Globus pallidus (tissue), 1 donor: Measurements from ENCODE around the gene ANKFN1.

ENCODE experiments used
- DNase-seq: peaks from one replicate; pipeline ENCODE4 v3.0.0-alpha.2; 2015; ENCODE audit warnings: low spot score

Gene ANKFN1

DNA sequence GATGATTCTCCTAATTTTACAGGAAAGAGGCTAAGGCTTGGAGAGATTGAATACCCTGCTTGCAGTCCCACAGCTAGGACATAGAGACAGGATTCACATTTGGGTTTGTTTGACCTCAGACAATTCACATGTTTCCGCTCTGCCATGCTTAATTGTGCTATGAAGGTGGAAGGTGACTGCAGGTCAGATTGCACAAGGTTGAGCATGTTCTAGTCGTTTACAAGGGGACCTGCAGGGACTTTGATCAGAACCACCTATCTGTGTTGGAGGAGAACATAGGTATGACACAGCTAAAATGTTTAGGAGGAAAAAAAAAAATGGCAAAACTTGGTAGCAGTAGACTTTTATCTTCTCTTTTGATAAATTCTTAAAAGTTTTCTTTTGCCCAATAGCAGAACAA lies 4.9 kb upstream of the ANKFN1 start:
- DNase-seq = no peak

DNA sequence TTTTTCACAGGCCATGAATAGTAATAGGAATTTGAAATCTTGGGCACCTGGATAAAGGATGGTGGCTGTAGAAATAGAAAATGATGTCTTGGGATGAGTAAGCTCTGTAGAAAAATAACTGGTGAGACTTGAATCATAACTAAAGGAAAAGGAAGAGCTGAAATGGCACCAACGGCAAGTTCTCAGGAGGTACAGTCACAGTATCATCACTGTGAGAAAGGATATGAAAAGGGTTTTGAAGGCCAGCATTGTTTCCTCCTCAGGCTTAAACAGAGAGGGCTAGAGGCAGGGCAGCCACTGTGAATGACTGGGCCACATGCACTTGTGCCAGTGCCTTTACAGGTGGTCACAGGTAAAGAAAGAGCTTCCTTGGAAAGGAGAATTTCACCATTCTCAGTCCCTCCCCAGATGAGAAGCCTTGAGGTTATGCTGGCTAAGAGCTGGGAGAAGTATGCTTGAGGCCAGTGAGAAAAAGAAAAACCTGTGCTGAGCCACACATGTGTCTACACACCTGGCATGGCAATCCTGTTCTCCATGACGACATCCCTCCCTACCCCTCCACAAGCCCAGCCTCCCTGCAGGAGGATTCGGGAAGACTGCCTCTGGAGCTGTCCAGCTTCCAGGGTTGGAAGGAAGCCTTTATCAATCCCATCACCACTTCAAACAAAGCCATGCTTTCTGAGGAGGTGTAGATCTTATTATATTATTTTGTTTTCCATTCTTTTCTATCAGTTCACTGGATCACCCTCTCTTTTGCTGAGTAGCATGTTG lies 3.8 kb upstream of the ANKFN1 start:
- no peak for DNase-seq

DNA sequence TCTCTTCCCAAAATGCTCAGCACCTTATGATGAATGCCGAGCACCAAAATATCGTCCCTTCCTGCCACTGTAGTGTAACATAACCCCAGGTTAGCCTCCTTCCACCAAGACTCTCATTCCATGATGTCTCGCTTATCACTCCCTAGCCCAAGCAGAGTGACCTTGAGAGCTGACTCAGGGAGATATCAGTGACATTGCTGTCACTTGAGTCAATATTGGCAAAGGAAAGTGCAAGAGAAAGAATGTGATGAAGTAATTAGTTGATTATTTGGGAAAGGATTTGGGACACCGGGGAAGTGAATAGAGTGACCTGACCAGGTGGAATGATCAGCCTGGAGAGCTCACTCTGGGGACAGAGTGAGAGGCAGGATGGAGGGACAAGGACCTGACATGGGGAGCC lies 2.6 kb upstream of the ANKFN1 start:
- DNase-seq = no peak

DNA sequence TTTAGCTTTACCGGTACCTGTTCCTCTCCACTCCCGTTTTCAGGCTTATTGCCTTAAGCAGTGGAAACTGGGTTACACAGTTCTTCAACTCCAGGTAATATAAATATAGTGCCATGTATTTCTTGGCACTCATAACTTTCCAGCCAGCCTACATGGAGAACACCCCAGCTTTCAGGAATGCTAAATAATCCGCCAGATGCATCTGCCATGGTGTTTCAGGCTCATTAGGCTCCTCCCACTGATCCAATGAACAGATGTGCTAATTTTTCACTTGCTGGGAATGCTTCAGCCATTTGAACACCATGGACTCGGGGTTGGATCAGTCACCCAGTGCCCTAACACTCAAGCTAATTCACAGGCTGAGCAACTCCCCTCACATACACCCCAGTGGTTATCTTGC lies 4.6 kb downstream of the ANKFN1 start:
- DNase-seq = no peak

DNA sequence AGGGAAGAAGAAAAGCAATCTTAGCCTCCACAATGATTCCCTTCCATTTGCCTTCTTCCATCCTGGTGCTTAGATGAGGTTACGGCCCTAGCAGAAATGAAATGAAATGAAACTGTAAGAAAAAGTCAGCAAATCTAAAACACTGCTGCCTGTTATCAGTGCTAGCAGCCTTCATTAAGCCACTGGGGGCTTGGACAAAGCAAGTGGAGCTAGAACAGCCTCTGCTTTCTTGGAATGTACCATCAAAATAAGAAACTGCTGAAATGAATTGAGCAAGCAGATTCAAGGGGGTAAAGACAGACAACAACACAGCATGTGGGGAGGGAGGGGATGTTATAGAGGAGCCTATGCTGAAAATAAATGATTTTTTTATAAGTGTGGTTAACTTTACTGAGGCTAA lies 5.1 kb downstream of the ANKFN1 start:
- no peak for DNase-seq

DNA sequence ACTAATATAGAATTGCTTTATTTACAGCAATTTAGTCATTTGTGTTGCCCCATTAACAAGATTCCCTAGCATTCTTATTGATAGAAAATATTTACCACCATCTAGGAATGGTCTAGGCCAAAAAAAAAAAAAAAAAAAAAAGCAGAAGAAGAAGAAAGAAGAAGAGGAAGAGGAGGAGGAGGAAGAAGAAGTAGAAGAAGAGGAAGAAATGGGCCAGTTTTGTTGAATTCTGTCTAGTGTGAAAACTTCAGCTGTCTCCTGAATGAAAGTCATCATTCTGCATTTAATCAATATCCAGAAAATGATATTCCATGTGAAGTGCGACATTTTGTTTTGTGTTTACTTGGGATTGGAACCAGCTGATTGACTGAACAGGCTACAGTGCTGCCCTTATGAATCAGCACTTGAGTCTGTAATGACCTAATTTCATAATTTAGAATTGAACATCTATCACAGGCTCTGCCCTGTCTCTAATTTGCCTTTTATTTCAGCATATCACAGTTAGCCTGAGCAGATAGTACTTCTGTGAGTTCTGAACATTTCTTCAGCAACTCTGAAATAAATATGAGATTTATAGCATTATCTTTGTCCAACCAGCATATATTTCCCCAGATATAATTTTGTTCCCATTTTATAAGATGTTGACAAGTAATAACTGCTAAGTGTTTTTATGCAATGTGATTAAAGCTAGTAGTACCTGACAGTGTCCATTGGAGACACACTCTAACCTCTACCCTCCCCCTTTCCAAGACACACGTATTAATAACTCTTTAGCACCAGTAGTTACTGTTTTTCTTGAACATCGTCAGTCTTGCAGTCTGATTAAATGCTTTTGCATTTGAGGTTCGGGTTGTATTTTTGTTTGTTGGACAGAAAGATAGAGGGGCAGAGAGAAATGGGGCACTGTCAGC lies 5.9 kb downstream of the ANKFN1 start:
- no peak for DNase-seq

DNA sequence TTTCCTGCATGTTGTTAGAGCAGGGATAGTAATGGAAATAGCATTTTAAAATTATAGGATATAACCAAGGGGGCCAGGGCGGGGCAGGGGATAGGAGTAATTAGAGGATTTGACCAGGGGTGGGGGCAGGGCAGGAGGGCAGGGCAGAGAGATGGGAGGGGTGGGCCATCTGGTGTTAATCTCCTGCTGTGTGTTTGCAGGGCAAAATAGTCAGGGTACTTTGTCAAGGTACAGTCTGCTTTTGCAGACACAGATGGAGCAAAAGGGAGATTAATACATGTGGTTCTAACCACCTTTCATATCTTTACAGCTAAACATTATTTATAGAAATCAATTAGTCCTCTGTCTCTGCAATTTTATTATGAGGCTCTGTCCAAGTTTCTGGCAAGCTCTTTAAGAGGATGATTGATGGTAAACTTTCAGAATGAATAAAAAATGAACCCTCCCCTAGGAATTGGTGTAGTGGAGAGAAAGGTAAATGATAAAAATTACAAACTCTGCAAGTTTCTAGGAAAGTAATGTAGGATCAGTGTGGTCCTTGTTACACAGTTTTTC lies 6.6 kb downstream of the ANKFN1 start:
- no peak for DNase-seq

DNA sequence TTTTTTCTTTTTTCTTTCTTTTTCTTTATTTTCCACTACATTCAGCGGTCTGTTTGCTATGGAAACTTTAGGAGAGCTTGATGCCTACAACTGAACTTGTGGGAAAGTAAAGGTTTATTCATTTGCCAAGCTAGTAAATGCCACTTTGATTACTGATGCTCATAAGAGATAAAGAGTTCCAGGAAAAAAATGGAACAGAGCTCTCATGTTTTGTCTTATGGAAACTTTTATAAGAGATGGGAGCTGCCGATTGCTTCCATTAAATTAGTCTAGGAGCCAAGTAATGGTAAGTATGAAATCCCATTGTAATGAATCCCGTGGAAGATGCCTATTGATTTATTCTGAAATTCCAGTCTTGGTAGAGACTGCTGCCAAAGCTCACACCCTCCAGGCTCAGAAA lies 7.1 kb downstream of the ANKFN1 start:
- DNase-seq = no peak

DNA sequence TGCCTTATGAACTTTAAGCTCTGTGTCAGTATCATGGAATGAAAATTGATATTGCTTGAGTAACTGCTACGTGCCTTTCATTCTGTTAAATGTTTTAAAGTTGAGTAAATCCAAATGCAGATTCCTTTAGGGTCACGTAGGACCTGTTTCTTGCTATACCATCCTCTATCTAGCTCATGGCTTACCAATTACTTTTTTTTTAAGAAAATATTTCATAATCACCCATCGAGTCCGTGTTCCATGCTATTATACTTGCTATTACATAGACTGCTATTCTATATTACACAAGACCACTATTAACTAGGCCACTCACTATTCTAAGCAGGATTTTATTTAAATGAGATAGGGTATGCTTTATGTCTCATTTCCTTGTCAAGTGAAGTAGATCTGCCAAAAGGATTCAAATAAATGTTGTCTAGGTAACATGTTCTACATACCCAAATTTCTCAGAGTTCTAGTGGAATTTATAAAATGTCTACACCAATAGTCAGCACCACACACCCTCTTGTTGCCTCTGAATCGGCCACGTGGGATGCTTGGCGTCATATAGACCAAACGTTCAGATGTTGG lies 11.9 kb downstream of the ANKFN1 start:
- no peak for DNase-seq

DNA sequence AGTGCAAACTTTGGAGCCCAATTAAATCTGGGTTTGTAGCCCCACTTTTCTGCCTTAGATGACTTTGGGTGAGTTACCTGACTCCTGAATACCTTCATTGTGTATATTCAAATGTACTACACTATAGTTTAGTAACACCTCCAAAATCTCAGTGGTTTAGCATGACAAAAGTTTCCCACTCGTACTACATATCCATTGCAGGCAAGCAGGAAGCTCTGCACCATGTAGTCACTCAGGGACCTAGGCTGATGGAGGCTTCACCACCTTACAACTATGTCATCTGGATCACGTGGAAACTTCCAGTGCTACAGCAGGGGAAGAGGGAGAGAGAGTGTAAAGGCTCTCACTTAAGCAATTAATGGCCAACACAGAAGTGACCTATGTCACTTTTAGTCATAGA lies 14.2 kb downstream of the ANKFN1 start:
- DNase-seq = no peak

DNA sequence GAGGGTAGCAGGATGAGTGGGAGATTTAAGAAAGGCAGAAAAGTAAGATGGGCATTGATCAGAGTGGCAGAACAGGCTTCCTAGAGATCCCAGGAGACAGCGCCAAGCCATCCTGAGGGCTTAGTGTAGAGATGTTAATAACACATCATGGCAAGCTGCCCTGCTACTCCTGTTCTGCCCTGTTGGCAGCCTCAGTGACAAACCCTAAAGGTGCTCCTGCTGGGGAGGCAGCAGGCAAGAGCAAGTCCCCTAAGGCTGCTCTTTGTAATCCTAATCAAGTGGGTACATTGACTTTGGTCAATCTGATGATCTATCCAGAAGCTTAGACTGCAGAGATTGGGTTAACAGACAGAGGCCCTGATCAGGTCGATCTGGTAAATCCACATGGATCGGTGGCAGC lies 16.3 kb downstream of the ANKFN1 start:
- DNase-seq = no peak

DNA sequence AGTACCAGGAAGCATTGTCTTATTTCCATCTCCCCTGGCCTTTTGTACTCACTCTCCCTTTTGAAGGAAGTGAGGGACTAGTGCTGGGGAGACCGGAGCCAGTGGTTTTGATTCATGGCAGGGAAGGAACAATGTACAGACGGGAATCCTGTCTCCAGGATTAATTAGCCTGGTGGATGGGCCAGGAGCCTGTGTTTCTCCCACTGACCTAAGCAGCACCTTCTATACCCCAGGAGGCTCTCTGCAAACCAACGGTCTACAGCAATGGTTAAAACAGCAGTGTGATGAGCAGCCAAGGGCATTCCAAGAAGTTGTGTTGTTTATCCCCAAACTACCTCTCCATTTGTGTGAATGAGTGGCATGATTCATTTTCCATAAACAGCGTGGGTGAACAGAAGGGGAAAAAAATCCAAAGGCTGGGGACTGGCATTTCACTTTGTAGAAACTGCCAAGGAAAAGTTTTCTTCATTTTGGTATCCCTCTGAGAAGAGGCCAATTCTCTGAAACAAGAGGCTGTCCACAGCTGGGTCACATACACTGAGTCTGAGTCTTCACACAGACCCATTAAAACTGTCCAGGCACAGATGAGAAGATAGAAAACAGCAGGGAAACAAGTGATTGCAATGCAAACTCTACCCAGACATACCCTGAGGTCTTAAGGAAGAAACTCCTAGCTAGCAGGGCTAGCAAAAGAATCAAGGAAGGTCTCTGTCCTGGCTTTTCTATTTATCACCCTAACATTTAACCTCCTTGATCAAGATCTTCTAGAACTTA lies 18.1 kb downstream of the ANKFN1 start:
- DNase-seq = no peak

DNA sequence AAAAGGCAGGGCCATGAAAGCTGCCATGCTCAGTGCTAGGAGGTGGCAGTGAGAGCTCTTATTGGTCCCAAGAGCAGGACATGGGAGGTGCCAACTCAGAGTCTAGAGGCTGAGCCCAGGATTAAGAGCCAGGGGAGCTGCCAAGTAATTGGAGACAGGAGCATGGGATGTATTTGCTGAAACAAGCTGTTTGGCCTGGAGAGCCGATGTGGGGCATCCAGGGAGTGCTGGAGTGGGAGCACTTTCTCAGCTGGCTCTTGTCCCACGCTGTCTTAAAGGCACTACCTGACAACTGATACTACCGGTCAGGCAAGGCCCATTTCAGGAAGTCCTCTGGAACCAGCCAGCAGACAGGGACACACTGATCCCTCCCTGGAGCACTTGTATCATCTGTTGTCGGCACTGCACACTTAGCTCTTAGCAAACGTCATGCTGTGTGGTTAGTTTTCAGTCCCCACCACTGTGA lies 19.3 kb downstream of the ANKFN1 start:
- peak; percentile 37 for DNase-seq

DNA sequence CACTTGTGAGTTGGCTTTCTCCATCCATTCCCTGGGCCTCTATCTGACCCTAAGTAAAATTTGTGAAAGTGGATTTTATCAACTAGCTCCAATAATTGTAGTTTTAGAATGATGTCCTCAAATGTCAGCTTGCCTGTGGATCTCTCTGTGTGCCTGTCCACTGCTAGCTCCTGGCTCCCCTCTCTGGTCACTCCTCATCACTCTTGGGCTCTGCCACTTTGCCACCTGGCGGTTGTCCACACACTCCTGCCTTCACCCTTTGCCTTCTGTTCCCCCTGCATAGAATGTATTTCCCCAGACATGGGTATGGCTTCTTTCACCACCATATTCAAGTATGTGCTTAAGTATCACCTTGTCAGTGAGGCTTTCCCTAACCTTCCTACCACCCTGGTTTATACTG lies 19.8 kb downstream of the ANKFN1 start:
- DNase-seq = no peak

DNA sequence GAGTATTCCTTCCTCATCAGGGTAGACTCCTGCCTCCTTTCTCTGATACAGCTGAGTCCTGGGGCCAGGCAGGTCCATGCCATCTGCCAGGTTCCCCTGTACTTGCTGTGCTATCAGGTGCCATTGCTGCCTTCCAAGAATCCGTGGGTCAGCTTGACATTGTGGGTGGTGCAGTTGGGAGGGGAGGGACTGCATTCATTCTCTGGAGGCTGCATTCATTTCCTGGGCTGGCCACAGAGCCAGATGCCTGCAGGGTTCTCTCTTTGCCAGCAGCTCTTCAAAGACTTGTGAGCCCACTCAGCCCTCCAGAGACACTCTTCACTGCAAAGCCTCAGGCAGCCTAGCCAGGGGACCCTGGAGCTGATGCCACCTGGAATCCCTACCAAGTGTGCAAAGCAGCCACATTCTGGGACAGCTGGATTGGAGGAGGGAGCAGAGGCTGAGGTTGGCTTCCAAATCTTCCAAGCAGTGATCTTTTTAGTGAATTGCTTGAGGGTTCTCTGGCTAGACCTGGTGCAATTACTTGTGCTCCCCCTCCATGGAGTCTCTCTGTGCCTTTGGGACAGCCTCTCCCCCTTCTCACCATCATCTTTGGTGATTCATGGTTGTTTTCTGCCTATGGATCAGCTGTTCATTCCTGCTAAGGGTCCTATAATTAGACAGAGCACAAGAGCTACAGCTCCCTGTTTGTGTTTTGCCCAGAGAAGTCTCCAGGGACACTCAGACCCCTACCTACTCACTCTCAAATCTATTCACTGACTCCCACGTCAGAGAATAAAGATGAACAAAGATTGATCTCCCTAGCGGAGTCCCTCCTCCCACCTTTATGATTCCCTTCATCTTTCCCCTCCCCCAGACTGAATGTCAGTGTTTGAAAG lies 20.9 kb downstream of the ANKFN1 start:
- no peak for DNase-seq

DNA sequence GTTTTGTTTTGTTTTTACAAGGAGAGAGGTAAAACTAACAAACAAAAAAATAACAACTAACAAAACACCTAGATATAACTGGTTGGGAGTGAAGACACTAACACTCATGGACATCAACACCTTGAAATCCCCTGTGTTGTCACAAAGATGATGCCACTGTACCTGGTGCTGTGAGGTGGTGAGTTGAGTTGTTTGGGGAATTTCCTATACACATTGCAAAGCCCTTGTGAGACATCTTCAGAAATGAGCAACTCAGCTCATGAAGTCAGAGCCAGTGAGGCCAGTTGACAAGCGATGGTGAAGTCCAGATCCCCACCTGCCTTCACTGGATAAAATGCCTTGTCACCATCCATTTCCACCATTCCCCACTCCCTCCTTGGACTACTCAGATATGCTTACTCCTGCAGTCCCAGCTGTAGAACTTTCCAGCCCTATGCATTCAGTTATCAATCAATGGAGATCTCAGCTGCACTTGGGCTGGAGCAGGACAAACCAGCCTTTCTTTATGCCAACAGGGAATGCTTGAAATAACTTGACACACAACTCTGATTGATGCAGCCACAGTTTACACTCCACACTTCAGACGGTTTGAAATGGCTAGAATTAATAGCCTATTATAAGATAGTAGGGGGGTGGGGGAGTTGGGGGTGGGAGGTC lies 22.2 kb downstream of the ANKFN1 start:
- no peak for DNase-seq

DNA sequence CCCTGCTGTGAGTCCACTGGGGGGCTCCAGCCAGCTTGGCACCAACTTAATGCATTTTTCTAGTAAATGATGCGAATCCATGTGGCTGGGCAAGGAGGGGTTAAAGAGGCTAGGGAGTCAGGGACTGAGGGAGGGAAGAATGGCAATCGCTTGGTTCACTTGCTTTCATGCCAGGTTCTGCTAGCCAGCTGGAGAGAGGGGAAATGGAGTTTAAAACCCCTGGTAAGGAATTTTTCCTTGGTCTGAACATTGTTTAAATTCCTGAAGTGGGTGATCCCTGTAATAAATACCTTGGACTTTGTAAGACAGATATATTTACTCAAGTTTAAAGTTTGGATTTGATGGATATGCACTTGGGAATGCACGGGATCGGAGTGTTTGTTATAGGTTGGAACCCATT lies 22.8 kb downstream of the ANKFN1 start:
- no peak for DNase-seq

DNA sequence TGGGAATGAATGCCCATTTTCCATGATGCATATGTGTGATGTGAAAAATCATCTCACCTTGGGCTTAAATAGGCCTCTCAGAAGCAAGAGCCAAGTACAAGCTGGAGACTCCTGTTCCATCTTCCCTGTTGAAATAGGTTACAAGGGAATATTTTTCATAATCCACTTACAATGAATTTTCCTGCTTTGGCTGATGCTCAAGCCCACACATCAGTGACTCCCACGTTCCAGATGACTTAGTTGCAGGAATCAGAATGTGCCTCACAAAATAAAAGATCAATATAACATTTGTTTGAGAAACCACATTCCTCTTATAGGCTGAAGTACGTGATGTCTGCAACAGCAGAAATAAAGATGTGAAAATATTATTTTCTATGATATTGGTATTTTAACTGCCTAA lies 24.1 kb downstream of the ANKFN1 start:
- DNase-seq = no peak

DNA sequence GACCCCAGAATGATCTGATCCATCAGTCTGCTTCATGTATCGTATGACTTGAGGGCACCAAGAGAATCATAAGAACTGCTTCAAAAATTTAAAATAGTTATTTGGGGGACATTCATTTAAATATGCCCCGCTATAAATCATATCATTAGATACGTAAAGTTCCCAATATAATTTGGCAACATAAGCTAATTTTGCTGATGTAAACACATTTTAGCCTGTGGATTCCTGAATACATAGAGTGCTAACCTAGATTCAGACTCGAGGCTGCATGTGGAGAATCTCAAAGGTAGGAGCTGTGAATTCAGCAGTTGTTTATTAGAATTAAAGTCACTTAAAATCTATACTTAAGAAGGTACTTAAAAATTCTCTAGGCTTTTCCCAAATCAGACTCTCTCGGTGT lies 24.9 kb downstream of the ANKFN1 start:
- no peak for DNase-seq

DNA sequence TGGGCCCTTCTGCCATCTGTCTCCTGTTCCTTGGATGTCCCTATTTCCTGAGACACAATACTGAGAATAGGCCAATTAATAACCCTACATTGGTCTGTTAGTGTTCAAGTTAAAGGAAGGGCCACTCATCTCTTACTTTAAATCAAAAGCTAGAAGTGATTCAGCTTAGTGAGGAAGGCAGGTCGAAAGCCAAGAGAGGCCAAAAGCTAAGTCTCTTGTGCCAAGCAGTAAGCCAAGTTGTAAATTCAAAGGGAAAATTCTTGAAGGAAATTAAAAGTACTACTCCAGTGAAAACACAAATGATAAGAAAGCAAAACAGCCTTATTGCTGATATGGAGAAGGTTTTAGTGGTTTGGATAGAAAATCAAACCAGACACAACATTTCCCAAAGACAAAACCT lies 28.8 kb downstream of the ANKFN1 start:
- no peak for DNase-seq
